Stimulated activated CD4-positive, alpha-beta T cell treated with anti-CD3 and anti-CD28 coated beads, Interleukin-2, amount 100 ng/mL, for 48 hours (primary cell): ENCODE measurements around the gene ACOXL.

ENCODE experiments used
- DNase-seq, 2 donors: peaks; one replicate each; pipeline ENCODE4 v3.0.0-alpha.2; 2020

Gene ACOXL

GRCh38 chr2:110759411-110759810, 27.0 kb downstream of the ACOXL start:
- DNase-seq: no peak

GRCh38 chr2:110764931-110765330, 32.6 kb downstream of the ACOXL start:
- no peak for DNase-seq

GRCh38 chr2:110766291-110766690, 33.9 kb downstream of the ACOXL start:
- DNase-seq: no peak

GRCh38 chr2:110768591-110768990, 36.2 kb downstream of the ACOXL start:
- DNase-seq: no peak

GRCh38 chr2:110770404-110770958, 38.1 kb downstream of the ACOXL start:
- no peak for DNase-seq

GRCh38 chr2:110770959-110771431, 38.6 kb downstream of the ACOXL start:
- no peak for DNase-seq

GRCh38 chr2:110771547-110772382, 39.4 kb downstream of the ACOXL start:
- DNase-seq: no peak

- DNase-seq: no peak
These were observed 40.0 kb downstream of the ACOXL start for GRCh38 chr2:110772383-110772755.

- DNase-seq: no peak
These were observed 41.1 kb downstream of the ACOXL start for GRCh38 chr2:110773401-110773921.

- DNase-seq: no peak
These were observed 42.3 kb downstream of the ACOXL start for GRCh38 chr2:110774701-110775100.

GRCh38 chr2:110777531-110778311, 45.3 kb downstream of the ACOXL start:
- DNase-seq: no peak

GRCh38 chr2:110780461-110780860, 48.1 kb downstream of the ACOXL start:
- no peak for DNase-seq

GRCh38 chr2:110783196-110783873, 51.0 kb downstream of the ACOXL start:
- no peak for DNase-seq

- no peak for DNase-seq
These were observed 51.8 kb downstream of the ACOXL start for GRCh38 chr2:110784047-110784631.

- no peak for DNase-seq
These were observed 53.1 kb downstream of the ACOXL start for GRCh38 chr2:110785439-110785838.

- DNase-seq: no peak
These were observed 56.6 kb downstream of the ACOXL start for GRCh38 chr2:110788976-110789375.

- no peak for DNase-seq
These were observed 57.3 kb downstream of the ACOXL start for GRCh38 chr2:110789706-110790105.

- DNase-seq: no peak
These were observed 58.5 kb downstream of the ACOXL start for GRCh38 chr2:110790907-110791306.

GRCh38 chr2:110791435-110791834, 59.1 kb downstream of the ACOXL start:
- DNase-seq: no peak

GRCh38 chr2:110793034-110793433, 60.7 kb downstream of the ACOXL start:
- no peak for DNase-seq

GRCh38 chr2:110794390-110794789, 62.0 kb downstream of the ACOXL start:
- no peak for DNase-seq

- no peak for DNase-seq
These were observed 62.6 kb downstream of the ACOXL start for GRCh38 chr2:110794951-110795350.
